ENCODE measurements around the gene KRTAP5-6.

DNA sequence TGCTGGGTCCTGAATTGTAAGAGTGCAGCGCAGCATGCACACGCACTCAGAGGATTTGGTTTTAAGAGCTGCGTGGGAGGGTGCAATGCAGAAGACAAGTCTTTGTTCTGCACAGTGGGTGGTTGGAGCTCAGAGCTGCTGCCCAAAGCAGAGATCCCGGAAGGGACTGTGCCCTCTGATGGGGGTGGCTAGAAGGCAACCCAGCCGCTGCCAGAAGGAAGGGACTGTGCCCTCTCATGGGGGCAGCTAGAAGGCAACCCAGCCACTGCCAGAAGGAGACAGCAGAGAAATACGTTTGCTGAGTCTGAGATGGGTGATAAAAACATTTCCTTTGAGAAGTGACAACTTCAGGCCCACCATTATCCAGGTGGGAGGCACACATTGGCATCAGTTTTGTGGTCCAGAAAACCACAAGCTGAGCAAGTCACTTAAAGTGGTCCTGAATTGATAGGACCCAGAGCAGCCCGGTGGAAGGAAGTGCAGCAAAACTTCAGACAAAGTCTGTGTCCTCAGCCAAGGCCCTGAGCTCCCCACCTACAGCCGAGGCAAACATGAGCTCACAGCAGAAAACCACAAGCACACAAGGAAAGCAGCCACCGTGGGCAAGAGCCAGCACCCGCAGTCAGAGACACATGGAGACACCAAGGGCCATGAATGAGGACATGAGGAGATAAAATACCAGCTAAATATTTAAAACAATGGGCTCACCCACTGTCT, 4.3 kb downstream of the KRTAP5-6 start:
- TF ChIP-seq, protein P1, sequence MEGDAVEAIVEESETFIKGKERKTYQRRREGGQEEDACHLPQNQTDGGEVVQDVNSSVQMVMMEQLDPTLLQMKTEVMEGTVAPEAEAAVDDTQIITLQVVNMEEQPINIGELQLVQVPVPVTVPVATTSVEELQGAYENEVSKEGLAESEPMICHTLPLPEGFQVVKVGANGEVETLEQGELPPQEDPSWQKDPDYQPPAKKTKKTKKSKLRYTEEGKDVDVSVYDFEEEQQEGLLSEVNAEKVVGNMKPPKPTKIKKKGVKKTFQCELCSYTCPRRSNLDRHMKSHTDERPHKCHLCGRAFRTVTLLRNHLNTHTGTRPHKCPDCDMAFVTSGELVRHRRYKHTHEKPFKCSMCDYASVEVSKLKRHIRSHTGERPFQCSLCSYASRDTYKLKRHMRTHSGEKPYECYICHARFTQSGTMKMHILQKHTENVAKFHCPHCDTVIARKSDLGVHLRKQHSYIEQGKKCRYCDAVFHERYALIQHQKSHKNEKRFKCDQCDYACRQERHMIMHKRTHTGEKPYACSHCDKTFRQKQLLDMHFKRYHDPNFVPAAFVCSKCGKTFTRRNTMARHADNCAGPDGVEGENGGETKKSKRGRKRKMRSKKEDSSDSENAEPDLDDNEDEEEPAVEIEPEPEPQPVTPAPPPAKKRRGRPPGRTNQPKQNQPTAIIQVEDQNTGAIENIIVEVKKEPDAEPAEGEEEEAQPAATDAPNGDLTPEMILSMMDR (IDR thresholded peaks at IDR 0.05): no peak
- no peak for TF ChIP-seq POLR2A (IDR thresholded peaks at IDR 0.05)

Measured in prostate gland (tissue), 2 donors.